Natural killer cell treated with Interleukin-12 subunit alpha and Interleukin-12 subunit beta and Interleukin-15 and Interleukin-18, amount 100 ng/mL, for 72 hours (primary cell): Measurements from ENCODE around the gene C10orf53. TPM values are rescaled to one million over a fixed set of nuclear protein-coding genes. Genes with fewer than 3 reads are reported as not detected.
A peak's percentile ranks its signal among the peaks of the same experiment; 100 is the strongest.

Experiments used
- ATAC-seq, 2 donors: fragments of 150-1000 bp; cut with Tn5 transposase in 1 of 2; sonication (Bioruptor Pico), chemical (Tn5 transposase) in 1 of 2; 2 replicates each; pipeline ENCODE4 v1.10.0; 2021
- DNase-seq: peaks from one replicate; pipeline ENCODE4 v3.0.0; 2022; ENCODE audit warnings: low spot score
- H3K27ac Mint-ChIP-seq, 2 donors: 1 replicate in 1 of 2; 2 replicates in 1 of 2; pipeline ENCODE4 v1.8.0; 2022; ENCODE audit warnings: mixed read lengths in 2 of 2, mild to moderate bottlenecking in 1 of 2, moderate library complexity in 1 of 2
- H3K27me3 Mint-ChIP-seq, 2 donors: 1 replicate in 1 of 2; 2 replicates in 1 of 2; pipeline ENCODE4 v1.8.0; 2022; ENCODE audit warnings: mixed read lengths in 2 of 2
- H3K36me3 Mint-ChIP-seq: one replicate; pipeline ENCODE4 v1.8.0; 2022; ENCODE audit warnings: mixed read lengths
- H3K4me1 Mint-ChIP-seq, 2 donors: 1 replicate in 1 of 2; 2 replicates in 1 of 2; pipeline ENCODE4 v1.8.0; 2022; ENCODE audit warnings: low read depth in 2 of 2, mixed read lengths in 2 of 2, mild to moderate bottlenecking in 1 of 2
- H3K4me3 Mint-ChIP-seq: one replicate; pipeline ENCODE4 v1.8.0; 2022; ENCODE audit warnings: mixed read lengths
- H3K9me3 Mint-ChIP-seq: 2 replicates; pipeline ENCODE4 v1.8.0; 2022; ENCODE audit warnings: mixed read lengths
- total RNA-seq, 2 donors: library from RNA; stranded (reverse); gene quantifications; one replicate each; pipeline ENCODE4 v1.2.3, GENCODE V29; 2022

C10orf53 gene, protein sequence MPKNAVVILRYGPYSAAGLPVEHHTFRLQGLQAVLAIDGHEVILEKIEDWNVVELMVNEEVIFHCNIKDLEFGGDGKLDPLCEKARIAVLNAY
- not detected for total RNA-seq

GRCh38 chr10:49679480-49679893 lies at the start of gene C10orf53:
C10orf53 (plus strand) TSS chr10:49679651; CDS start chr10:49679698, 47 bp downstream.
- Mint-ChIP-seq H3K9me3 (no peaks in the 10 kb centered on the region), H3K27ac (no peak within 1 kb of the TSS), H3K4me1 (peaks cover 0 to 4% of the 10 kb centered on the region in 2 donors), H3K27me3 (peaks cover 30 to 54% of the 10 kb centered on the region in 2 donors), H3K4me3 (no peak within 1 kb of the TSS), H3K36me3 (peaks cover 17% of the 10 kb centered on the region)
- ATAC-seq (peak; percentile 70 to 81), DNase-seq (no peak)

- peak; percentile 10 to 26 for ATAC-seq
- no peaks in the 10 kb centered on the region for H3K36me3 Mint-ChIP-seq
- no peaks in the 10 kb centered on the region for H3K9me3 Mint-ChIP-seq
- no peak overlapping the region for H3K4me3 Mint-ChIP-seq
- no peak overlapping the region for H3K27ac Mint-ChIP-seq
- H3K27me3 Mint-ChIP-seq = peaks cover 7 to 8% of the 10 kb centered on the region in 2 donors
- no peaks in the 10 kb centered on the region for H3K4me1 Mint-ChIP-seq
- DNase-seq = peak; percentile 49
These were observed 47.5 kb upstream of the C10orf53 start for GRCh38 chr10:49631975-49632374.

DNA sequence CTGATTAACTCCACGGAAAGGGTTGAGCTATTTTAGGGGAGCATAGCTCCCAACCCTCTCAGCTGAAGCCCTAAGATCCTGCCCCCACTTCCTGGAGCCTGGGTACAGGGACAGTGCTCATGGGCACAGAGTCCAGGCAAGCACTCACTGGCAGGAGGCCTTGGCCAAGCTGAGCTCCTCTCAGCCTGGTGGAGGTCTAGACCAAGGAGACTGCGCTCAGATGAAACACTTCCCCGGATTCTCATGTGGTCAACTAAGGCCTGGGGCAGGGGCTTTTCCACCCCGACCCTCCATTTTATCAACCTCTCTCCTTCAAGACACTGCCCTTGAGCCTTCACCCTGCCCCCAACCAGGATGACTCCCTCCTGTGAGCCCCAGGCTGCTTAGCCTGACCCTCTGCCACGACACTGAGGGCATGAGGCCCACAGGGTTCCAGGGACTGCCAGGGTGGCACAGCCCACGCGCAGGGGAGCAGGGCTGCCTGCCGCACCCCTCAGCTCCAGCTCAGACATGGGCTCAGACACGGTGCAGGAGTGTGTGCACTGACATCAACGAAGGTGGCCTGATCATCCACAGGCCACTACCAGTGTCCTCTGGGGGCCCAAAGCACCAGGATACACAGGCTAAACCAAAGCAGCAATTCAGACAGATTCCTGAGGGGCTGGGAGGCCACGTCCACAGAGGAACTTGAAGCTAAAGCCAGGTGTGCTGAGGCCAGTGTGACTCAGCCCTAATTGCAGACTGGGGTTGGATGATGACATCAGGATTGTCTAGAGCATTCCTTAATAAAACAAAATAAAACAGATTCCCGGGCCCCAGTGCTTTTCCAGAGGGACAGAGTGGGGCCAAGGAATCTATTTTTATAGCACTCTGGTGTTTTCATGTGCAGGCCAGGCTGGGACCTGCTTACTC lies 46.8 kb upstream of the C10orf53 start:
- Mint-ChIP-seq H3K4me3 (no peak overlapping the region), H3K4me1 (no peaks in the 10 kb centered on the region), H3K9me3 (no peaks in the 10 kb centered on the region), H3K27me3 (peaks cover 14 to 15% of the 10 kb centered on the region in 2 donors), H3K27ac (no peak overlapping the region), H3K36me3 (no peaks in the 10 kb centered on the region)
- ATAC-seq (peak in 1 of 2 donors; percentile 25), DNase-seq (peak; percentile 35)

- no peak overlapping the region for H3K27ac Mint-ChIP-seq
- no peak for ATAC-seq
These were observed 46.0 kb upstream of the C10orf53 start for GRCh38 chr10:49633327-49634068.

DNA sequence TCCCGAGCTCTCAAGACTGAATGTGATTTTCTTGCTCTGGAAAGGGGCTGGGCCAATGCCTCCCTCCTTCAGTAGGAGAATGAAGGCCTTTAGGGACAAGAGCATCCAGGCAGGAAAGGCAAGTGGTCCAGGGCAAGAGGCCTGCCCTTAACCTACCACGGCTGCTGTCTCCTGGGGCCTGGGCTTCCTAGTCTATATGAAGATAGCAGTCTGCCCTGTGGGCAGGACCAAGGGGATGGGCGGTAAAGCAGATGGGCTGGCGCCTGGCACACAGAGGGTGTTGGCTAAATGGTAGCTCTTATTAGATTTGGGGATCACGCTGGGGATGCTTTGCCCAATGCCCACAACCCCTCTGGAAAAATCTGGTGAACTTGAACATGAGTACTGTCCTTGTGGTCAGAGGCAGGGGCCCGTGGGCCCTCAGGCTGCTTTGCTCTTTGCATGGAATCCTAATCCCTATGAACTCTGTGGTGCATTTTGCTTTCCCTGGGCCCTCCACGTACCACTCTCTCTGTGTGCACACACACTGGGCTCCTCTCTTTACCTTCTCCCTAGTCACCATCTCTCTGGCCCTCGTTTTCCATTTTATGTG lies 45.3 kb upstream of the C10orf53 start:
- ATAC-seq (peak in 1 of 2 donors; percentile 29), DNase-seq (no peak)
- no peaks in the 10 kb centered on the region for H3K4me1 Mint-ChIP-seq
- H3K27me3 Mint-ChIP-seq = peaks cover 17 to 25% of the 10 kb centered on the region in 2 donors
- H3K4me3 Mint-ChIP-seq = no peak overlapping the region
- no peak overlapping the region for H3K27ac Mint-ChIP-seq
- H3K9me3 Mint-ChIP-seq = no peaks in the 10 kb centered on the region
- H3K36me3 Mint-ChIP-seq = no peaks in the 10 kb centered on the region

More at GRCh38 chr10:49633327-49634068, 46.0 kb upstream of the C10orf53 start:
- no peaks in the 10 kb centered on the region for H3K4me1 Mint-ChIP-seq
- DNase-seq = peak; percentile 44
- H3K27me3 Mint-ChIP-seq = peaks cover 17 to 23% of the 10 kb centered on the region in 2 donors
- no peaks in the 10 kb centered on the region for H3K36me3 Mint-ChIP-seq
- no peak overlapping the region for H3K4me3 Mint-ChIP-seq
- no peaks in the 10 kb centered on the region for H3K9me3 Mint-ChIP-seq

DNA sequence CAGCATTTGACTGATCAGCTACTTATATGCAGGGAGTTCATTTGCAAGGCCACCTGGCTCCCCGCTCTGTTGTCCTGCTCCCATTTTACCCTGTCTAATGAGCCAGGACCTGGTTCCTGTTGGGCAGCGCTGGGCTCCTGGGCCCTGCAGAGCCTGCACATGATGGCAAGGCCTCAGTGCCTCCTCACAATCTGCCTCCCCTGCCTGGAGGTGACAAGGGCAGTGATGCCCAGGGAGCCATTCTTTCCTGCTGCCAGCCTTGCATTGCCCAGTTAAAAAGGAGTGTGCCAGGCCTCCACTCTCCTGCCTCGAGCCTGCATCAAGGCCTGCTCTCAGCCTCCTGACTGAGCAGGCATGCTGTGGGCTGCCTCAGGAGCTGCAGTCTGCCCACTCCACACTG lies 37.1 kb upstream of the C10orf53 start:
- Mint-ChIP-seq H3K36me3 (no peaks in the 10 kb centered on the region), H3K27me3 (peaks cover 27 to 38% of the 10 kb centered on the region in 2 donors), H3K4me3 (no peak overlapping the region), H3K9me3 (no peaks in the 10 kb centered on the region), H3K4me1 (no peaks in the 10 kb centered on the region), H3K27ac (no peak overlapping the region)
- DNase-seq = no peak
- no peak for ATAC-seq

DNA sequence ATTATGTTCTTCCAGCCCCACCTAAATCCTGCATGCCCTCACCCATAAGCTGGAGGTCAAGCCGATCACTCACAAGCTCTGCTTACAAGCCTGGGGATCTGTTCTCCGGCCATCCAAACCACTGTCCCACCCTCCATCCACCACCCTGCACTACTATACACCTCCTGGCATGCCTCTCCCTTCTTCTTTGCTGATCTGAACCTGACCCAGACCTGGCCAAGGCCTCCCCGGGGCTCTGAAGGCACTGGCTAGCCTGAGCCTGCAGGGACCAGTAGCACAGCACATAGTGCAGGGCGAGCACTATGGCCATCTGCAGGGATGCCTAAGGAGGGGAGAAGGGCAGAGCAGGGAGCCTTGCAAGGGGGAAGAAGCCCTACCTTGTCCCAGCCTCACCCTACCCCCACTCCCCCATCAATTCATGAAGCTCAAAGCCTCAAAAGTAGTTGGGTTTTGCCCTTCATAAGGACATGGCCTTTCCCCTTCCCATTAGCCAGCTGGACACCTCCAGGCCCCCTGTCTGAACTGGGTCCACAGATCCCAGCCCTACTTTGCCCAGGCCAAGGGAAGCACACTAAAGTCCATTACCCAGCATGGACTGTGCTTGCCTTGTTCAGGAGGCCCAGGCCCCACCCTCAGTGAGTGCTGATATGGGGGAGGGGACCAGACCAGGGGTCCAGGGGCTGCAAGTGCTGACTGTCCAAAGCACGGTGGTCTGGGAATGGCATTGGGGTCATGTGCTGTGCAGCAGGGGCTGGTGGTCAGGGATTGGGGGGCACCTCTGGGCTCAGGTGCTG lies 36.0 kb upstream of the C10orf53 start:
- no peak for ATAC-seq
- Mint-ChIP-seq H3K4me3 (no peak overlapping the region), H3K36me3 (no peaks in the 10 kb centered on the region), H3K9me3 (no peaks in the 10 kb centered on the region), H3K4me1 (no peaks in the 10 kb centered on the region), H3K27ac (no peak overlapping the region), H3K27me3 (peaks cover 20 to 33% of the 10 kb centered on the region in 2 donors)
- DNase-seq = no peak

DNA sequence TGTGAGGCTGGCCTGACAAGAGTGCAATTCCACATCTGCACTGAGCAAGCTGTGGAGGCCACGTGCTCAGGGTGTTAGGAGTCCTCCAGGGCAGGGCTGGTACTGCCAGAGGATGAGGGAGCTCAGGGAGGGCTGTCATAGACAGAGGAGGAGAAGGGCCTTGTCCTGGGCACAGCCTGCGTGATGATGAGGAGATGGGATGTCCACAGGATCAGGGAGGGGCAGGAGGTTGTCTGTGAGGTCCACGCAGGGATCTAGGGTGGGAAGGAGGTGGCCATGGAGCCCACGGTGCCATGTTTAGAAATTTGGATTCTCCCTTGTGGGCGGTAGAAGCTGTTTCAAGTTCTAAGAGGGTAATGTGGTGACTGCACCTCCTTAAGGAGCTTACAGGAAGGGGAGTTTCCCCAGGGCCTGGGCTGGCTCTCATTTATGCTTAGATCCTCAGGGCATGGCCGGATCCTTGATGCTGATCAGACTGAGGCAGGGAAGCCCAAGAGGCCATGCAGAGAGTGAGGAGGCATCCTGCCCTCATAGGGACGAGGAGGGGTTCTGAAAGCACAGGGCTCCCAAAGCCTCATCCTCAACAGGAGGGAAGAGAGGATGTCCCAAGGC lies 35.3 kb upstream of the C10orf53 start:
- Mint-ChIP-seq H3K4me1 (peaks cover 0 to under 1% of the 10 kb centered on the region in 2 donors), H3K36me3 (no peaks in the 10 kb centered on the region), H3K4me3 (no peak overlapping the region), H3K27me3 (peaks cover 20 to 30% of the 10 kb centered on the region in 2 donors), H3K27ac (no peak overlapping the region), H3K9me3 (no peaks in the 10 kb centered on the region)
- ATAC-seq (no peak), DNase-seq (no peak)

GRCh38 chr10:49645417-49645816 lies 34.0 kb upstream of the C10orf53 start:
- ATAC-seq = no peak
- Mint-ChIP-seq H3K36me3 (no peaks in the 10 kb centered on the region), H3K27me3 (peaks cover 17 to 20% of the 10 kb centered on the region in 2 donors), H3K27ac (no peak overlapping the region), H3K9me3 (no peaks in the 10 kb centered on the region), H3K4me3 (no peak overlapping the region), H3K4me1 (peaks cover 0 to 3% of the 10 kb centered on the region in 2 donors)
- no peak for DNase-seq

DNA sequence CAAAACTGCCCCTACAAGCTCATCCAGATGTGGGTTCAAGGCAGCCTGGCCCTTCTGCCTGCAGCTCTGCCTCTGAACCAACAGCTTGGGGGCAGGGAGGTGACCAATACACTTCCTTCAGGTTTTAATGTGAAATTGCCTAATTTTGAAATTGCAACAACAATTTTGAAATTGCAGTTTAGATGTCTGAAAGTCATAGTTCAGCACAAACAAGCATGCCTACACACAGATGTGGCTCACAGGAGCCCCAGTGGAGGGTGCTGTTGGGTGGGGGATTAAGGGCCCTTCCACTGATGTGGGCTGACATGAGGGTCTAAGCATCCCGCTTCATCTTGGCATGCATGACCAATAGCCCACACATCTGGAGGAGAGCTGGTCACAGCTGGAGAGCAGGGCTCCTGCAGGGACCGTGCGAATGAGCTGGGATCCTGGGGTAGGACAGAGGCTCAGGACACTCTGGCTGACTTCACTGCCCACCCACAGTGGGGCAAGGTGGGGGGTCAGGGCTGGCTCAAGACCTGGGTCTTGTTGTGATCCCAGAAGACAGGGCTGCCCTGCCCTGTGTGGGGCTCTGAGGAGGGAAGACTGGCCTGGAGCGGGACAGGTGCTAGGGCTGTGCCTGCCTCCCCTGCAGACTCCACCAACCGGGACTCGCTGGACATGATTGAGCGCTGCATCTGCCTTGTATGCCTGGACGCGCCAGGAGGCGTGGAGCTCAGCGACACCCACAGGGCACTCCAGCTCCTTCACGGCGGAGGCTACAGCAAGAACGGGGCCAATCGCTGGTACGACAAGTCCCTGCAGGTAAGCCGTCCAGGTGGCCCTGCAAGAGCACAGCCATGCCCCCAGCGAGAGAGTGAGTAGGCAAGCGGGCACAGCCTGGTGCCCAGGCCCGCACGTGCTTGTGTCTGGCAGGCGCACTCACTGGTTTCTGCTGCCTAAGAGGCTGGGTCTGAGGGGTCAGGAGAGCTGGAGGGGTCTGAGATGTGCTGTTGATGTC lies 33.3 kb upstream of the C10orf53 start:
- H3K27me3 Mint-ChIP-seq = peaks cover 12 to 15% of the 10 kb centered on the region in 2 donors
- ATAC-seq = peak in 1 of 2 donors; percentile 51
- no peaks in the 10 kb centered on the region for H3K36me3 Mint-ChIP-seq
- peaks cover 0 to 3% of the 10 kb centered on the region in 2 donors for H3K4me1 Mint-ChIP-seq
- no peak overlapping the region for H3K4me3 Mint-ChIP-seq
- no peak for DNase-seq
- H3K27ac Mint-ChIP-seq = no peak overlapping the region
- no peaks in the 10 kb centered on the region for H3K9me3 Mint-ChIP-seq

GRCh38 chr10:49647554-49647953 lies 31.9 kb upstream of the C10orf53 start:
- H3K36me3 Mint-ChIP-seq = no peaks in the 10 kb centered on the region
- DNase-seq (no peak), ATAC-seq (no peak)
- peaks cover 9 to 10% of the 10 kb centered on the region in 2 donors for H3K27me3 Mint-ChIP-seq
- H3K4me3 Mint-ChIP-seq = no peak overlapping the region
- H3K27ac Mint-ChIP-seq = no peak overlapping the region
- H3K9me3 Mint-ChIP-seq = no peaks in the 10 kb centered on the region
- peaks cover 0 to 3% of the 10 kb centered on the region in 2 donors for H3K4me1 Mint-ChIP-seq
